ENCODE measurements around the gene FCHSD2. TPM values are rescaled to one million over a fixed set of nuclear protein-coding genes. Genes with fewer than 3 reads are reported as not detected.
"Not testable (repeated sequence)": the region's sequence is repeated elsewhere in the genome, so short reads cannot be mapped to it uniquely, and the experiment has no call there.

Gene FCHSD2
- total RNA-seq, 1 donor: 34.0 TPM

DNA sequence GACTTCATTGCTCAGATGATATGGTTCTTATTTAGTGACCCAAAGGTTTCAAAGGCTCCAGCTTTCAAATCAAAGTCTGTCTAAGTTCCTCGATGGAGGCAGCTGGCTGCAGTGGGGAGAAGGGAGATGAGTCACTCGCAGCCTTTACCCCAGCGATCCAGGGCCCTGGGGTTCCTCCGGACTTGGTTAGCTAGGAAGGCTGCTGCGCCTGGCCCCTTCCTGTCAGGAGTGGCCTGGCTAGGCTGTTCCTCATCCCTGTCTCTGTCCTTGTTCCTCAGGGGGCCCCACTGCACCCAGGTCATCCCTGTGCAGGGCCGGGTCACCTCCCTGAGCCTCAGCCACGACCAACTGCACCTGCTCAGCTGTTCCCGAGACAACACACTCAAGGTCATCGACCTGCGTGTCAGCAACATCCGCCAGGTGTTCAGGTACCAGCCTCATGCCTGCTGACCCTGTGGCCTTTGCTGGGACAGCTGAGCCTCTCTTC lies 314.0 kb downstream of the FCHSD2 start:
- Histone ChIP-seq H4K20me1 (ENCODE audit: insufficient read depth, low read length) (peaks cover 3% of the 10 kb centered on the region), H2AFZ (ENCODE audit: low read length) (no peak overlapping the region), H3K27ac (ENCODE audit: low read depth, low read length) (peak overlapping the region; percentile 45), H3K27me3 (ENCODE audit: insufficient read depth, low read length) (no peaks in the 10 kb centered on the region), H3K79me2 (ENCODE audit: insufficient read depth, low read length) (no peaks in the 10 kb centered on the region), H3K4me3 (ENCODE audit: insufficient read depth, low read length) (no peak overlapping the region), H3K4me1 (ENCODE audit: insufficient read depth, low read length) (peaks cover 15% of the 10 kb centered on the region), H3K36me3 (ENCODE audit: insufficient read depth, low read length) (peaks cover 14% of the 10 kb centered on the region), H3K4me2 (ENCODE audit: insufficient read depth, low read length) (peak overlapping the region; percentile 69), H3K9me3 (ENCODE audit: low read depth, low read length) (no peaks in the 10 kb centered on the region)
- no peak for TF ChIP-seq CTCF (IDR thresholded peaks at IDR 0.05; ENCODE audit: extremely low read depth, low read depth, low read length)
- DNase-seq (ENCODE audit: insufficient read length, low spot score, missing footprints): peak; percentile 96

DNA sequence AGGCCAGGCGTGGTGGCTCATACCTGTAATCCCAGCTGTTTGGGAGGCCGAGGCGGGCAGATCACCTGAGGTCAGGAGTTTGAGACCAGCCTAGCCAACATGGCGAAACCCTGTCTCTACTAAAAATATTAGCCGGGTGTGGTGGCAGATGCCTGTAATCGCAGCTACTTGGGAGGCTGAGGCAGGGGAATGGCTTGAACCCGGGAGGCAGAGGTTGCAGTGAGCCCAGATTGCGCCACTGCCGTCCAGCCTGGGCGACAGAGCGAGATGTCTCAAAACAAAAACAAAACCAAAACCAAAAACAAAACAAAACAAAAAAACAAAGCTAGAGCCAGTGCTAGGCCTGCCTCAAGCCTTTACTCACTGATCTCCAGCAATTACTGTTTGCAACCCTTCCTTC lies 314.5 kb downstream of the FCHSD2 start:
- not testable (repeated sequence) for H3K79me2 ChIP-seq (ENCODE audit: insufficient read depth, low read length); H4K20me1 ChIP-seq (ENCODE audit: insufficient read depth, low read length); H3K4me3 ChIP-seq (ENCODE audit: insufficient read depth, low read length); H3K27me3 ChIP-seq (ENCODE audit: insufficient read depth, low read length); DNase-seq (ENCODE audit: insufficient read length, low spot score, missing footprints); H3K9me3 ChIP-seq (ENCODE audit: low read depth, low read length); H2AFZ ChIP-seq (ENCODE audit: low read length); H3K36me3 ChIP-seq (ENCODE audit: insufficient read depth, low read length)
- peaks cover 15% of the 10 kb centered on the region for H3K4me1 ChIP-seq (ENCODE audit: insufficient read depth, low read length)
- peak overlapping the region; percentile 69 for H3K4me2 ChIP-seq (ENCODE audit: insufficient read depth, low read length)
- peak overlapping the region; percentile 45 for H3K27ac ChIP-seq (ENCODE audit: low read depth, low read length)

DNA sequence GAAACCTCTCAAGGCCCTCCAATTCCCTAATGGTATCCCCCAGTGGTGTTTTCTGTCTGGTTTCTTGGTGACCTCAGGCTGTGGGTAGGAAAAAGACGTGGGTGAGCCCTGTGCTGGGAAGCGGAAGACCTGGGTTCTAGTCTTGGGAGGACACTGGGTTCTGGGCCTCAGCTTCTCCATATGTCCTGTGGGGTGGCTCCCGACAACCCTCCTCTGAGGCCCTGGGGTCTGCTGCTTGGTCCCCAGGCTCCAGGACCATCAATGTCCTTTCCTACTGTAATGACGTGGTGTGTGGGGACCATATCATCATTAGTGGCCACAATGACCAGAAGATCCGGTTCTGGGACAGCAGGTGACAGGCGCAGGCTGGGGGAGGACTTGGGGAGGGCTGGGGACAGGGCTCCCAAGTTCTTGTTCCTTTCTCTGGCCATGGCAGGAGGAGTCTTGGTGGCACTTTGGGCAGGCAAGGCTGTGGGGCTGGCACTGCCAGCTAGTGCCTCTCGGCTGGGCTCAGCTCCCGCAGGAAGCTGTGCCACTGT lies 315.1 kb downstream of the FCHSD2 start:
- Histone ChIP-seq H3K79me2 (ENCODE audit: insufficient read depth, low read length) (no peaks in the 10 kb centered on the region), H3K4me3 (ENCODE audit: insufficient read depth, low read length) (no peak overlapping the region), H3K4me2 (ENCODE audit: insufficient read depth, low read length) (no peak overlapping the region), H3K27me3 (ENCODE audit: insufficient read depth, low read length) (no peaks in the 10 kb centered on the region), H3K9me3 (ENCODE audit: low read depth, low read length) (no peaks in the 10 kb centered on the region), H3K27ac (ENCODE audit: low read depth, low read length) (no peak overlapping the region), H3K36me3 (ENCODE audit: insufficient read depth, low read length) (peaks cover 9% of the 10 kb centered on the region), H3K4me1 (ENCODE audit: insufficient read depth, low read length) (peaks cover 19% of the 10 kb centered on the region), H2AFZ (ENCODE audit: low read length) (no peak overlapping the region), H4K20me1 (ENCODE audit: insufficient read depth, low read length) (peaks cover 3% of the 10 kb centered on the region)
- no peak for TF ChIP-seq CTCF (IDR thresholded peaks at IDR 0.05; ENCODE audit: extremely low read depth, low read depth, low read length)
- DNase-seq (ENCODE audit: insufficient read length, low spot score, missing footprints): peak; percentile 8

DNA sequence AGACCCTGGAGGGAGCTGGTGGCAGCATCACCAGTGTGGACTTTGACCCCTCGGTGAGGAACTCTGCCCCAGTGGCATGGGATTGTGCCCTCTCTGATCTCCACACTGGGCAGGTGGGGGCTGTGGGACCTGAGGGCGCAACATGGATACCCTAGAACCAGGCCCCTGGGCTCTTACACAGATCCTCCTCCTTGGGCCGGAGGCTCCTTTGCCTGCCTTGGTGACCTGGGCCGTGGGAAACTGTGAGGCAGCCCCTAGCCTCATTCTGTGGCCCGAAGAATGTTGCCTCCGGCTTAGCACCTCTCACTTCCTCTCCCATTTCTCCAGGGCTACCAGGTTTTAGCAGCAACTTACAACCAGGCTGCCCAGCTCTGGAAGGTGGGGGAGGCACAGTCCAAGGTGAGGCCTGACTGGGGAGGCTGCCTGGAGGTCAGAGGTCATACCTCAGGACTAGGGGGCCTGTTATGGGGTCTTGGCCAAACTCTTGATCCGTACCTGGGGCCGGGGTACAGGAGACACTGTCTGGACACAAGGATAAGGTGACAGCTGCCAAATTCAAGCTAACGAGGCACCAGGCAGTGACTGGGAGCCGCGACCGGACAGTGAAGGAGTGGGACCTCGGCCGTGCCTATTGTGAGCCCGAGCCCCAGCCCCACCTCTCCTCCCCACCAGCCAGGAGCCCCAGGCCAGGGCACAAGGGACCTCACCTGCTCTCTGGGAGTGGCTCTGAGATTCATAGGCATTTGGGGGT lies 315.8 kb downstream of the FCHSD2 start:
- H3K79me2 ChIP-seq (ENCODE audit: insufficient read depth, low read length): no peaks in the 10 kb centered on the region
- H3K9me3 ChIP-seq (ENCODE audit: low read depth, low read length): no peaks in the 10 kb centered on the region
- no peak overlapping the region for H2AFZ ChIP-seq (ENCODE audit: low read length)
- DNase-seq (ENCODE audit: insufficient read length, low spot score, missing footprints): peak; percentile 61
- H3K27ac ChIP-seq (ENCODE audit: low read depth, low read length): no peak overlapping the region
- H3K4me1 ChIP-seq (ENCODE audit: insufficient read depth, low read length): peaks cover 19% of the 10 kb centered on the region
- H3K36me3 ChIP-seq (ENCODE audit: insufficient read depth, low read length): peaks cover 6% of the 10 kb centered on the region
- H3K27me3 ChIP-seq (ENCODE audit: insufficient read depth, low read length): no peaks in the 10 kb centered on the region
- peaks cover 3% of the 10 kb centered on the region for H4K20me1 ChIP-seq (ENCODE audit: insufficient read depth, low read length)
- no peak overlapping the region for H3K4me2 ChIP-seq (ENCODE audit: insufficient read depth, low read length)
- no peak for TF ChIP-seq CTCF (IDR thresholded peaks at IDR 0.05; ENCODE audit: extremely low read depth, low read depth, low read length)
- no peak overlapping the region for H3K4me3 ChIP-seq (ENCODE audit: insufficient read depth, low read length)
